Hepatocyte (in vitro differentiated cells): ENCODE results near the gene CD19. TPM values are rescaled to one million over a fixed set of nuclear protein-coding genes. Genes with fewer than 3 reads are reported as not detected.

ENCODE experiments used
- DNase-seq: peaks from one replicate; pipeline ENCODE4 v3.0.0-alpha.2; 2016; ENCODE audit warnings: low spot score
- H2AFZ ChIP-seq: fragments of 200-600 bp; sonication (generic); 2 replicates; pipeline ENCODE4 v1.6.0; 2016; ENCODE audit warnings: antibody characterized with exemption, mild to moderate bottlenecking
- H3K27ac ChIP-seq: fragments of 200-600 bp; sonication (generic); 2 replicates; pipeline ENCODE4 v1.5.1; 2016; ENCODE audit warnings: mild to moderate bottlenecking
- H3K27me3 ChIP-seq: fragments of 200-600 bp; sonication (generic); 2 replicates; pipeline ENCODE4 v1.6.1; 2016
- H3K36me3 ChIP-seq: fragments of 200-600 bp; sonication (generic); replicated peaks from 2 replicates; pipeline ENCODE4 v1.5.1; 2016; ENCODE audit warnings: low read depth; ENCODE audit not compliant: insufficient read depth
- H3K4me1 ChIP-seq: fragments of 200-600 bp; sonication (generic); 2 replicates; pipeline ENCODE4 v1.5.1; 2016; ENCODE audit warnings: mild to moderate bottlenecking, moderate library complexity; ENCODE audit not compliant: insufficient read depth
- H3K4me2 ChIP-seq: fragments of 200-600 bp; sonication (generic); 2 replicates; pipeline ENCODE4 v1.6.0; 2016
- H3K4me3 ChIP-seq: fragments of 200-600 bp; sonication (generic); 2 replicates; pipeline ENCODE4 v1.5.1; 2016; ENCODE audit warnings: mild to moderate bottlenecking
- H3K79me2 ChIP-seq: fragments of 200-600 bp; sonication (generic); 2 replicates; pipeline ENCODE4 v1.6.0; 2017; ENCODE audit warnings: mild to moderate bottlenecking
- H3K9me2 ChIP-seq: fragments of 200-600 bp; sonication (generic); replicated peaks from 2 replicates; pipeline ENCODE4 v1.6.0; 2017; ENCODE audit warnings: mild to moderate bottlenecking; ENCODE audit not compliant: insufficient read depth
- H3K9me3 ChIP-seq: fragments of 200-600 bp; sonication (generic); 2 replicates; pipeline ENCODE4 v1.5.1; 2016; ENCODE audit warnings: low read depth, mild to moderate bottlenecking
- H4K20me1 ChIP-seq: fragments of 200-600 bp; sonication (generic); 2 replicates; pipeline ENCODE4 v1.6.0; 2016; ENCODE audit warnings: mild to moderate bottlenecking; ENCODE audit not compliant: insufficient read depth, poor library complexity, severe bottlenecking
- EZH2 ChIP-seq: fragments of 200-600 bp; sonication (generic); IDR thresholded peaks from 2 replicates; pipeline ENCODE4 v1.6.1; 2016; ENCODE audit warnings: antibody characterized with exemption, mild to moderate bottlenecking, borderline replicate concordance
- EZH2phosphoT487 ChIP-seq: fragments of 200-600 bp; sonication (generic); IDR thresholded peaks from one replicate; pipeline ENCODE4 v1.6.1; 2018; ENCODE audit warnings: antibody characterized with exemption, mild to moderate bottlenecking, low read depth, moderate library complexity; ENCODE audit not compliant: unreplicated experiment, severe bottlenecking
- WGBS: methylation state at CpG from one replicate; pipeline ENCODE4 v1.1.6; 2016; ENCODE audit warnings: low lambda C conversion rate; ENCODE audit errors: missing lambda C conversion rate; 5-methylcytosine and 5-hydroxymethylcytosine counted together
- polyA plus RNA-seq: library from polyadenylated mRNA; unstranded; fragments of >200 nt; fragmentation: Nextera tagmentation; extraction: Ambion mirVana; gene quantifications from 2 replicates; pipeline ENCODE4 v1.2.1, GENCODE V29; 2016
- total RNA-seq: library from RNA; depleted of rRNA; stranded (reverse); fragments of >200 nt; gene quantifications from 2 replicates; pipeline ENCODE4 v1.2.3, GENCODE V29; 2014
- TF ChIP-seq, protein P1 (sequence below): fragments of 200-600 bp; sonication (generic); IDR thresholded peaks from 2 replicates; pipeline ENCODE4 v1.5.1; 2016; ENCODE audit warnings: antibody characterized with exemption, mild to moderate bottlenecking; ENCODE audit not compliant: poor library complexity

Gene CD19
- total and polyA plus RNA-seq, 2 experiments from 2014 or later = not detected

- Histone ChIP-seq H3K36me3 (no peaks in the 10 kb centered on the region), H2AFZ (no peak overlapping the region), H3K4me2 (no peak overlapping the region), H3K79me2 (no peaks in the 10 kb centered on the region), H3K4me3 (no peak overlapping the region), H3K9me2 (no peaks in the 10 kb centered on the region), H4K20me1 (no peaks in the 10 kb centered on the region), H3K4me1 (no peaks in the 10 kb centered on the region), H3K9me3 (no peaks in the 10 kb centered on the region), H3K27ac (no peak overlapping the region), H3K27me3 (no peaks in the 10 kb centered on the region)
- no peak for DNase-seq
- no peak for TF ChIP-seq EZH2phosphoT487
- no peak for TF ChIP-seq EZH2
- TF ChIP-seq, protein P1, sequence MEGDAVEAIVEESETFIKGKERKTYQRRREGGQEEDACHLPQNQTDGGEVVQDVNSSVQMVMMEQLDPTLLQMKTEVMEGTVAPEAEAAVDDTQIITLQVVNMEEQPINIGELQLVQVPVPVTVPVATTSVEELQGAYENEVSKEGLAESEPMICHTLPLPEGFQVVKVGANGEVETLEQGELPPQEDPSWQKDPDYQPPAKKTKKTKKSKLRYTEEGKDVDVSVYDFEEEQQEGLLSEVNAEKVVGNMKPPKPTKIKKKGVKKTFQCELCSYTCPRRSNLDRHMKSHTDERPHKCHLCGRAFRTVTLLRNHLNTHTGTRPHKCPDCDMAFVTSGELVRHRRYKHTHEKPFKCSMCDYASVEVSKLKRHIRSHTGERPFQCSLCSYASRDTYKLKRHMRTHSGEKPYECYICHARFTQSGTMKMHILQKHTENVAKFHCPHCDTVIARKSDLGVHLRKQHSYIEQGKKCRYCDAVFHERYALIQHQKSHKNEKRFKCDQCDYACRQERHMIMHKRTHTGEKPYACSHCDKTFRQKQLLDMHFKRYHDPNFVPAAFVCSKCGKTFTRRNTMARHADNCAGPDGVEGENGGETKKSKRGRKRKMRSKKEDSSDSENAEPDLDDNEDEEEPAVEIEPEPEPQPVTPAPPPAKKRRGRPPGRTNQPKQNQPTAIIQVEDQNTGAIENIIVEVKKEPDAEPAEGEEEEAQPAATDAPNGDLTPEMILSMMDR = no peak
- over 99% methylated on average over 14 of the region's 15 CpGs for WGBS
These were observed 29.9 kb upstream of the CD19 start for GRCh38 chr16:28901862-28902261.

- no peaks in the 10 kb centered on the region for H3K79me2 ChIP-seq
- H3K9me3 ChIP-seq = no peaks in the 10 kb centered on the region
- no peak for DNase-seq
- no peak overlapping the region for H3K27ac ChIP-seq
- no peak overlapping the region for H3K4me3 ChIP-seq
- no peaks in the 10 kb centered on the region for H3K27me3 ChIP-seq
- no peaks in the 10 kb centered on the region for H3K36me3 ChIP-seq
- H2AFZ ChIP-seq = no peak overlapping the region
- TF ChIP-seq EZH2phosphoT487 (no peak), EZH2 (no peak)
- TF ChIP-seq, protein P1 = no peak
- H3K4me1 ChIP-seq = no peaks in the 10 kb centered on the region
- no peak overlapping the region for H3K4me2 ChIP-seq
- no peaks in the 10 kb centered on the region for H3K9me2 ChIP-seq
- 84% methylated on average over 10 of the region's 11 CpGs for WGBS
- H4K20me1 ChIP-seq = no peaks in the 10 kb centered on the region
These were observed 28.9 kb upstream of the CD19 start for GRCh38 chr16:28902909-28903308.

- Histone ChIP-seq H2AFZ (no peak overlapping the region), H3K4me1 (no peaks in the 10 kb centered on the region), H3K79me2 (no peaks in the 10 kb centered on the region), H3K36me3 (no peaks in the 10 kb centered on the region), H3K27ac (no peak overlapping the region), H3K4me2 (no peak overlapping the region), H3K27me3 (no peaks in the 10 kb centered on the region), H3K9me3 (no peaks in the 10 kb centered on the region), H3K4me3 (no peak overlapping the region), H4K20me1 (no peaks in the 10 kb centered on the region), H3K9me2 (no peaks in the 10 kb centered on the region)
- TF ChIP-seq, protein P1 = no peak
- WGBS = 95% methylated on average over 25 of the region's 29 CpGs
- no peak for DNase-seq
These were observed 28.3 kb upstream of the CD19 start for GRCh38 chr16:28903344-28904042.
